Stomach (tissue), 9 donors: ENCODE results near the gene SRP14. TPM values are rescaled to one million over a fixed set of nuclear protein-coding genes. Genes with fewer than 3 reads are reported as not detected.

Experiments
- DNase-seq, 2 donors: peaks; one replicate each; pipeline versions ENCODE4 v3.0.0 to v3.0.0-alpha.2; 2013 to 2019
- H3K27ac ChIP-seq, 5 donors: fragments of 200-600 bp in 4 of 5; sonication (generic) in 4 of 5; one replicate each; pipeline ENCODE4 v1.5.1; 2013 to 2019; ENCODE audit warnings: mild to moderate bottlenecking in 1 of 5, moderate library complexity in 1 of 5
- H3K27me3 ChIP-seq, 3 donors: fragments of 200-600 bp; sonication (generic); one replicate each; pipeline ENCODE4 v1.5.1; 2017 to 2019; ENCODE audit warnings: mixed run types in 1 of 3
- H3K36me3 ChIP-seq, 4 donors: fragments of 200-600 bp; sonication (generic); 1 replicate in 3 of 4; 2 replicates in 1 of 4; pipeline ENCODE4 v1.5.1; 2016 to 2019
- H3K4me1 ChIP-seq, 4 donors: fragments of 200-600 bp; sonication (generic); one replicate each; pipeline ENCODE4 v1.5.1; 2016 to 2019
- H3K4me3 ChIP-seq, 4 donors: fragments of 200-600 bp; sonication (generic) in 3 of 4; one replicate each; pipeline ENCODE4 v1.5.1; 2016 to 2019; ENCODE audit warnings: mild to moderate bottlenecking in 1 of 4
- H3K9me3 ChIP-seq, 4 donors: fragments of 200-600 bp; sonication (generic); one replicate each; pipeline ENCODE4 v1.5.1; 2016 to 2019
- EP300 ChIP-seq: sonication (generic); formaldehyde crosslinking; IDR thresholded peaks from one replicate; pipeline ENCODE4 v1.6.1; 2017; ENCODE audit warnings: antibody characterized with exemption
- POLR2A ChIP-seq, 4 donors: fragments of 450-650 bp; IDR thresholded peaks; one replicate each; pipeline ENCODE4 v1.6.1; 2016; ENCODE audit warnings: antibody characterized with exemption in 4 of 4, control low read depth in 2 of 4, mild to moderate bottlenecking in 1 of 4, moderate library complexity in 1 of 4
- POLR2AphosphoS5 ChIP-seq, 3 donors: sonication (generic); formaldehyde crosslinking; IDR thresholded peaks; one replicate each; pipeline ENCODE4 v1.6.1; 2016; ENCODE audit warnings: antibody characterized with exemption in 3 of 3
- WGBS, 5 donors: extraction: QIAGEN DNeasy Blood & Tissue Kit in 3 of 5; methylation state at CpG; one replicate each; pipeline versions ENCODE4 v1.1.5 to v1.1.7; 2013 to 2018; 5-methylcytosine and 5-hydroxymethylcytosine counted together
- intact Hi-C: fragments of 100-400 bp; cut with DNase I; formaldehyde crosslinking; loops from one replicate; pipeline ENCODE4 v1.15.1; 2023; ENCODE audit warnings: low total_unique reads
- polyA plus RNA-seq, 3 donors: library from polyadenylated mRNA; stranded (reverse); fragments of 200-250 nt; gene quantifications; one replicate each; pipeline ENCODE4 v1.2.3, GENCODE V29; 2013
- total RNA-seq, 5 donors: library from RNA; depleted of rRNA; stranded (reverse); fragments of >200 nt; gene quantifications; one replicate each; pipeline versions ENCODE4 v1.1.0 to v1.2.3, GENCODE V29; 2014 to 2016
- TF ChIP-seq, protein P1 (sequence below), 7 experiments: fragments of 450-650 bp in 4 of 7; fragments of 200-600 bp in 3 of 7; sonication (generic) in 3 of 7; IDR thresholded peaks; one replicate each; pipeline ENCODE4 v1.5.1; 2016 to 2019; ENCODE audit warnings: antibody characterized with exemption in 7 of 7, control low read depth in 2 of 7, mild to moderate bottlenecking in 1 of 7
- donor health status: healthy with polysubstance abuse.
- donor health status: Bipolar disorder and iron deficiency.
- donor health status: healthy.

Gene SRP14
- total and polyA plus RNA-seq, 8 donors = 72.4 to 411 (median 284) TPM

DNA sequence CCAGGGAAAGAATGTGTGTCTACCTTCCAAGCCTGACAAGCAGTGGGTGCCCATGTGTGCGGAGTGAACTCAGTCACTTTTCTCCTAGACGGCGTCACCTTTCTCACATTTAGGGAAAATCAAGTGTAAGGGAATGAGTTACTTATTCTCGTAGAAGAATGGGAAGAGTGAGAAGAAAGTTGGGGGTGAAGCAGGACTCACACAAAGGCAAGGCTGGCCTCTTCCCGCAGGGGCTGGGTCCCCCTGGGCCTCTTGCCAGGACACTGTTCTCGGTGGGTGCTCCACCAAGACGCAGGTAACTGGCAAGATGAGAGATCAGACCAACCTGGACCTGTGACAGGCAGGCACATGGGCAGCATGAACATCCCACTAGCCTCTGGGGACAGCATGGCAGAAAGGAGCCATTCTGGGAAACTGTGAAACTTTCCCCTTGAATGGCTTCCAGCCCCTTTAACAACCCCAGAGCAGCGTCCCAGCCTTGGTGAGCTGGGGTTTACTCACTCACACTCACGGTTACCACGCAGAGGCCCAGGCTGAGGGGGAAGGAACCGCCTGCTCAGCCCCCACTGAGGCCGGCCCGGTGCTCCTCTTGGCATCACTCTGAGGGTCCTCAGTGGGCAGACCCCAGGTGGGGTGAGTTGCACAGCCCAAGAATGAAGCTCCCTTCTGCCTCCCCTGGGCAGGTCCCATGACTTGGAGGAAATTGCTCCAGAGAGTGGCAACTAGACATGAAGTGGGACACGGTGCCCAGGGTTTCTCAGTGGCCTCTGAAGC is 15.0 kb upstream of the SRP14 start:
- Histone ChIP-seq H3K27ac (peak overlapping the region in 3 of 5 donors; percentile 72 to 76 (median 73)), H3K9me3 (no peaks in the 10 kb centered on the region), H3K4me1 (peaks cover 21 to 40% (median 33%) of the 10 kb centered on the region in 4 donors), H3K4me3 (no peak overlapping the region), H3K36me3 (no peaks in the 10 kb centered on the region), H3K27me3 (no peaks in the 10 kb centered on the region)
- TF ChIP-seq EP300 = no peak
- TF ChIP-seq POLR2AphosphoS5 (IDR thresholded peaks at IDR 0.05) = no peak
- TF ChIP-seq, protein P1, sequence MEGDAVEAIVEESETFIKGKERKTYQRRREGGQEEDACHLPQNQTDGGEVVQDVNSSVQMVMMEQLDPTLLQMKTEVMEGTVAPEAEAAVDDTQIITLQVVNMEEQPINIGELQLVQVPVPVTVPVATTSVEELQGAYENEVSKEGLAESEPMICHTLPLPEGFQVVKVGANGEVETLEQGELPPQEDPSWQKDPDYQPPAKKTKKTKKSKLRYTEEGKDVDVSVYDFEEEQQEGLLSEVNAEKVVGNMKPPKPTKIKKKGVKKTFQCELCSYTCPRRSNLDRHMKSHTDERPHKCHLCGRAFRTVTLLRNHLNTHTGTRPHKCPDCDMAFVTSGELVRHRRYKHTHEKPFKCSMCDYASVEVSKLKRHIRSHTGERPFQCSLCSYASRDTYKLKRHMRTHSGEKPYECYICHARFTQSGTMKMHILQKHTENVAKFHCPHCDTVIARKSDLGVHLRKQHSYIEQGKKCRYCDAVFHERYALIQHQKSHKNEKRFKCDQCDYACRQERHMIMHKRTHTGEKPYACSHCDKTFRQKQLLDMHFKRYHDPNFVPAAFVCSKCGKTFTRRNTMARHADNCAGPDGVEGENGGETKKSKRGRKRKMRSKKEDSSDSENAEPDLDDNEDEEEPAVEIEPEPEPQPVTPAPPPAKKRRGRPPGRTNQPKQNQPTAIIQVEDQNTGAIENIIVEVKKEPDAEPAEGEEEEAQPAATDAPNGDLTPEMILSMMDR (IDR thresholded peaks at IDR 0.05) = no peak
- no peak for TF ChIP-seq POLR2A (IDR thresholded peaks at IDR 0.05)
- no peak for DNase-seq
- WGBS, 5 donors = 72 to 87% (median 81%) methylated on average over 14 of the region's 14 CpGs
- intact Hi-C loops = no loop called here

DNA sequence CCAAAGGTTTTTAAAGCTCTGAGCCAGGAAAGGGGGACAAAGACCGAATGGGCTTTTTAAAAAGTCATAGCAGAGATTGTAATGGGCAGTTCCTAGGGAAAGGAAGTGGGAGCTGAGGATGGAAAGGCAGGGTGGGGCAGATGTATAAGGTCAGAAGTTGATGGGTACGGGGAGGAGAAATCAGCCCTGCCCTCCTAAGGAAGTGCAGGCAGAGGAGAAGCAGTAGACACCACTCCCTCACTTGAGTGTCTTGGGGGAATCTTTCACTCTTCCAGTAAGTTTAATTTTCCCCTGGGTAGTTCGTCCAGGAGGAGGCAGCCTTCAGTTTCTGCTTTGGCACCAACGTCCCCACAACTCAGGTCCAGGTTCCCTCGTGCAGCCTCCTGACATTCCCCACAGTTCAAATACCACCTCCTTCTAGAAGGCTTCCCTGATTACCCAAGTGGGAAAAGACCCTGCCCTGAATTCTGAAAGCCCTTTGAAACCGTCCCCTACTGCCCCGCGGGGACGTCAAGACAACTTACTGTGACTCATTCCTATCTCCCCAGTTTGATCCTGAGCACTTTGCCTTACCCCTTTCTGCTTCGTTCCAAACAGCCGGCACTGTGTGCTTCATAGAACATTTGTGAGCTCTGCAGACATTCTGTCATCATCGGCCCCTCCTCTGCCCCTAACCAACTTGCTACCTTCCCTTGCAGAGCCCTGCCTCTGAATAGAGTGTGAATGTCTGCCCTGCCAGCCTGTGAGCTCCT is 14.3 kb upstream of the SRP14 start:
- no peaks in the 10 kb centered on the region for H3K27me3 ChIP-seq
- peaks cover 22 to 48% (median 35%) of the 10 kb centered on the region in 4 donors for H3K4me1 ChIP-seq
- 74 to 78% (median 77%) methylated on average over 12 of the region's 12 CpGs for WGBS, 5 donors
- H3K4me3 ChIP-seq = no peak overlapping the region
- no peaks in the 10 kb centered on the region for H3K36me3 ChIP-seq
- no peak for DNase-seq
- TF ChIP-seq, protein P1 (IDR thresholded peaks at IDR 0.05) = no peak
- TF ChIP-seq POLR2AphosphoS5 (IDR thresholded peaks at IDR 0.05) = no peak
- H3K9me3 ChIP-seq = no peaks in the 10 kb centered on the region
- intact Hi-C loops = no loop called here
- no peak overlapping the region for H3K27ac ChIP-seq

GRCh38 chr15:40052604-40053003 is 13.6 kb upstream of the SRP14 start:
- TF ChIP-seq, protein P1 (IDR thresholded peaks at IDR 0.05) = no peak
- no peak for TF ChIP-seq POLR2AphosphoS5 (IDR thresholded peaks at IDR 0.05)
- no peak for TF ChIP-seq EP300
- TF ChIP-seq POLR2A (IDR thresholded peaks at IDR 0.05) = no peak
- Histone ChIP-seq H3K27me3 (no peaks in the 10 kb centered on the region), H3K4me1 (peaks cover 26 to 54% (median 40%) of the 10 kb centered on the region in 4 donors), H3K36me3 (no peaks in the 10 kb centered on the region), H3K4me3 (no peak overlapping the region), H3K9me3 (no peaks in the 10 kb centered on the region), H3K27ac (no peak overlapping the region)
- 66 to 79% (median 72%) methylated on average over 6 of the region's 6 CpGs for WGBS, 5 donors
- intact Hi-C loops = no loop called here
- DNase-seq = no peak

DNA sequence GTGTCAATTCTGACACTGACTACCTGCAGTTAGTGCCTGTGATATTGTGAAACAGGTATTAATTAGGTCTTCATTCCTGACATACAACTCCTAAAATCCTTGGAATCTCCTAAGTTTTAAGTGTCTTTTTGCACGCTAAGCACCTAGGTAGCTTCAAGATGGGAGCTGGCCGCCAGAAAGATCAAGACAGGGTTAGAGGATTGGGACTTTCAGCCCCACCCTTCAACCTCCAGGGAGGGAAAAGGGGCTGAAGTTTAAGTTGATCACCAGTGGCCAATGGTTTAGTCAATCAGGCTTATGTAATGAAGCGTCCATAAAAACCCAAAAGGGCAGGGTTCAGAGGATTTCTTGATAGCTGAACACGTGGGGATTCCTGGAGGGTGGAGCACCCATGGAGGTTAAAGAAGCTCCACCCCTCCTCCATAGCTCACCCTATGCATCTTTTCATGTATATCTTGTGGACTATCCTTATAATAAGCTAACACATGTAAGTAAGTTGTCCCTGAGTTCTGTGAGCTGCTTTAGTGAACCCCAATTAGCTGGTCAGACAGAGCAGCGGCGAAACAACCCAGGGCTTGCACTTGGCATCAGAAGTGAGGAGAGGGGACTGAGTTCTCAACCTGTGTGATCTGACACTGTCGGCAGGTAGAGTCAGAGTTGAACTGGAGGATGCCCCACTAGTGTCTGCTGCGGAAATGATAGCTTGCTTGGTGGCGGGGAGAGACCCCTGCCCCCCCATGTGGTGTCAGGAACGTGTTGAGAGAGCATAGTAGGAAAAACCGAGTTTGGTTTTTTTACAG is 12.8 kb upstream of the SRP14 start:
- Histone ChIP-seq H3K36me3 (no peaks in the 10 kb centered on the region), H3K4me3 (no peak overlapping the region), H3K9me3 (no peaks in the 10 kb centered on the region), H3K4me1 (peaks cover 34 to 57% (median 48%) of the 10 kb centered on the region in 4 donors), H3K27ac (no peak overlapping the region), H3K27me3 (no peaks in the 10 kb centered on the region)
- intact Hi-C loops = no loop called here
- 79 to 89% (median 80%) methylated on average over 11 of the region's 11 CpGs for WGBS, 5 donors
- no peak for DNase-seq
- TF ChIP-seq EP300 (no peak), POLR2A (IDR thresholded peaks at IDR 0.05) (no peak), POLR2AphosphoS5 (IDR thresholded peaks at IDR 0.05) (no peak)
- TF ChIP-seq, protein P1 (IDR thresholded peaks at IDR 0.05) = no peak
